ENCODE measurements around the gene GJA9. TPM values are rescaled to one million over a fixed set of nuclear protein-coding genes. Genes with fewer than 3 reads are reported as not detected.

Gene GJA9
- total RNA-seq, 2 experiments from 2014 or later, result not detected

DNA sequence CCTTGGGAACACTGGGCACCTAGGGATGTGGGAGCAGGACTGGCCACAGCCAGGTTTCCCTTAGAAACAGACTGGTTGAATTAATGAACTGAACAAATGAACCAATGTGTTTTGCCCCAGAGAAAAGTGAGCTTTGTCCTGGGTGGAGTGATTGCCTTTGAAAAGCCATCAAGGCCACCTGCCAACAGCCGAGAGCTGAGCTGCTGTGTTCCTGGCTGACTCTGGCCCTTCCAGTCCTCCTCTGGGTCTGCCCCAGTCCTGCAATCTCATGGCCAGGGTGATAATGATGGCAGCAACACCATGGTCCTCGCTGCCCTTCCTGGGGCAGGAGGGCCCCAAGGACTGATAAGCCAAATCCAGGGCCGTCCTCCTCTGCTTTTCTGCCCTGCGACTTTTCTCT, 18.2 kb upstream of the GJA9 start:
- CTCF ChIA-PET, result no interaction called here
- H3K4me3 Mint-ChIP-seq, result no peak overlapping the region
- H3K9me3 Mint-ChIP-seq, result no peaks in the 10 kb centered on the region
- DNase-seq, result no peak
- H3K4me1 Mint-ChIP-seq (ENCODE audit: low read depth), result no peaks in the 10 kb centered on the region
- no peaks in the 10 kb centered on the region for H3K36me3 Mint-ChIP-seq (ENCODE audit: low read depth)
- H3K27ac Mint-ChIP-seq, result no peak overlapping the region
- no peaks in the 10 kb centered on the region for H3K27me3 Mint-ChIP-seq (ENCODE audit: low read depth)
- intact Hi-C loops (cut with micrococcal nuclease), result no loop called here

DNA sequence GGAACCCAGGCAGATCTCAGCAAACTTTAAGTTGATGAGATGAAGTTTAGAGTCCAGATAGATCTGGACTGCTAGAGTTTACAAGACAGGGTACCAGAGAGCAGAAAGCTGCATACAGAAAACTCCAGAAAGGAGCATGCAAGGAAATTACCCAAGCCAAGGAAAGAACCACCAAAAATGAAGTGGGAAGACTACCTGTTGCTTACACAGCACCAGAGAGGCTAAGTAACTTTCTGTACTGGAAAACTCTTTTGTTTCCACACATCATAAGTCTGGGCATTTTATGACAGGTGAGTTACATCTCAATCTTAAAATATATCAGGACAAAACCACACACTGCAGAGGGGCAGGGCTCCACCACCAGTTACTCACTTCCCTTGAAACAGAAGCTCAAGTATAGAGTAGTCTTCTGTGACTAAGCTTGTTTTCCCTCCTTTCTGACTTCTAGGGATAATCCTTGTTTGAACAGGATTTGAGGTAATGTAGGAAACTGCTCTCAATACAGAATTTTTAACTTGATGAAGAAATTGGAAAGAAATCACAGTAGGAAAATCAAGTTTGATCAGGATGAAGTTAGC, 17.4 kb upstream of the GJA9 start:
- Mint-ChIP-seq H3K4me3 (no peak overlapping the region), H3K36me3 (ENCODE audit: low read depth) (no peaks in the 10 kb centered on the region), H3K27ac (no peak overlapping the region), H3K9me3 (no peaks in the 10 kb centered on the region), H3K4me1 (ENCODE audit: low read depth) (no peaks in the 10 kb centered on the region), H3K27me3 (ENCODE audit: low read depth) (no peaks in the 10 kb centered on the region)
- no peak for DNase-seq
- CTCF ChIA-PET, result no interaction called here
- intact Hi-C loops (cut with micrococcal nuclease), result no loop called here

DNA sequence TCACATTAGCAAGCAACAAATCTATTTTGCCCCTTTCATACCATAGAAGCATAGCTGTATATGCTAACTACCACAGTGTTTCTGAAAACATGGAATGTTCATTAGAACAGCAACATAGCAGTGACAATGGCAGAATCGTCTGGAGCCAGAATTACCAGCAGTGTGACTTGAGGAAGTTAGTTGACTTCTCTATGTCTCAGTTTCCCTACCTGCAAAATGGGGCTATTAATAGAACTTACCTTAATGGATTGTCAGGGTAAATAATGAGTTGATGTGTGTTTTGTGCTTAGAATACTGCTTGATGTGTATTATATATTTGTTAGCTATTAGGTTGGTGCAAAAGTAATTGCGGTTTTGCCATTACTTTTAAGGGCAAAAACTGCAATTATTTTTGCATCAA, 14.8 kb upstream of the GJA9 start:
- no peak overlapping the region for H3K4me3 Mint-ChIP-seq
- H3K27me3 Mint-ChIP-seq (ENCODE audit: low read depth), result no peaks in the 10 kb centered on the region
- DNase-seq, result no peak
- intact Hi-C loops (cut with micrococcal nuclease), result no loop called here
- no peaks in the 10 kb centered on the region for H3K9me3 Mint-ChIP-seq
- CTCF ChIA-PET, result no interaction called here
- no peak overlapping the region for H3K27ac Mint-ChIP-seq
- no peaks in the 10 kb centered on the region for H3K36me3 Mint-ChIP-seq (ENCODE audit: low read depth)
- H3K4me1 Mint-ChIP-seq (ENCODE audit: low read depth), result no peaks in the 10 kb centered on the region

- Mint-ChIP-seq H3K4me3 (no peak overlapping the region), H3K4me1 (ENCODE audit: low read depth) (no peaks in the 10 kb centered on the region), H3K9me3 (no peaks in the 10 kb centered on the region), H3K27me3 (ENCODE audit: low read depth) (no peaks in the 10 kb centered on the region), H3K27ac (no peak overlapping the region), H3K36me3 (ENCODE audit: low read depth) (no peaks in the 10 kb centered on the region)
- intact Hi-C loops (cut with micrococcal nuclease), result no loop called here
- CTCF ChIA-PET, result no interaction called here
- DNase-seq, result no peak
Measured at GRCh38 chr1:38892976-38893375, 11.6 kb upstream of the GJA9 start.

DNA sequence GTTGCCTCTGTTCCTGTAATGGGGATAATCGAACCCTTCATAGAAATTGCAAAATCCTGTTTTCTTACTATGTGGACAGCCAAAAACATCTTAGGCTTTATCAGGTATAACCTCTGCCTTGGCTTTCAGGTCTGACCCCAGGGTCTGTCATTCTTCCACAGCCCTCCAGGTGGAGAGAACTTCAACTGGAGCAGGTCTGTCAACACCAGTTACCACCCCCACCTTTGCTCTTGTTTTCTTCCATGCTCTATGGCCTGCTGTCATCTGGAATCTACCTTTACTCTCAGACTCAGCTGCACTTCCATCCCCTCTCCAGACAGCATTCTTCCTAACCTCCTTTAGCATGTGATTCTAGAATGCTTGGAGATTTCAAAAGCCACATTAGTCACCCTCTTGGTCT, 10.4 kb upstream of the GJA9 start:
- H3K9me3 Mint-ChIP-seq, result no peaks in the 10 kb centered on the region
- intact Hi-C loops (cut with micrococcal nuclease), result no loop called here
- CTCF ChIA-PET, result no interaction called here
- no peaks in the 10 kb centered on the region for H3K4me1 Mint-ChIP-seq (ENCODE audit: low read depth)
- no peak overlapping the region for H3K27ac Mint-ChIP-seq
- no peaks in the 10 kb centered on the region for H3K27me3 Mint-ChIP-seq (ENCODE audit: low read depth)
- no peaks in the 10 kb centered on the region for H3K36me3 Mint-ChIP-seq (ENCODE audit: low read depth)
- no peak overlapping the region for H3K4me3 Mint-ChIP-seq
- DNase-seq, result no peak

DNA sequence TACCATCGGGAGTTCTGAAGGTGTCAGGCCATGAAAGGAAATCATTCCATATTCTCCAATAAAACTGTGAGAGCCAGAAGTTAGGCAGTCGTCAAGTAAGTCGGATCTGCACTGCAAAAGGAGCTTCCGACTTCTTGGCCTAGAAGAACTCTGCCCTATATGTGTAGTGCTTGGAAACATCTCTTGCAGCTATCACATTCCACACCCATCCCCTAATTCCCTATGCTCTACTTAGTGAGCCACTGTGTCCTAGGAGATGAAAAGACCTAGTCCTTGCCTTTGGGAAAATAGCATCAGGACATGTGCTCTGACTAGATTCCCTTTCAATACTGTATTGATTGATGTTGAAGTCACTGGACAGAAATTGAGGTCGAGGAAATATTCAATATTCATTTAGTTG, 8.2 kb upstream of the GJA9 start:
- intact Hi-C loops (cut with micrococcal nuclease), result no loop called here
- no peaks in the 10 kb centered on the region for H3K4me1 Mint-ChIP-seq (ENCODE audit: low read depth)
- no peak for DNase-seq
- H3K36me3 Mint-ChIP-seq (ENCODE audit: low read depth), result no peaks in the 10 kb centered on the region
- no peaks in the 10 kb centered on the region for H3K27me3 Mint-ChIP-seq (ENCODE audit: low read depth)
- no peak overlapping the region for H3K27ac Mint-ChIP-seq
- CTCF ChIA-PET, result no interaction called here
- no peak overlapping the region for H3K4me3 Mint-ChIP-seq
- H3K9me3 Mint-ChIP-seq, result no peaks in the 10 kb centered on the region

GRCh38 chr1:38888423-38889333, 7.3 kb upstream of the GJA9 start:
- H3K9me3 Mint-ChIP-seq, result no peaks in the 10 kb centered on the region
- no peaks in the 10 kb centered on the region for H3K36me3 Mint-ChIP-seq (ENCODE audit: low read depth)
- no peak overlapping the region for H3K4me3 Mint-ChIP-seq
- H3K27ac Mint-ChIP-seq, result no peak overlapping the region
- H3K4me1 Mint-ChIP-seq (ENCODE audit: low read depth), result no peaks in the 10 kb centered on the region
- no peak for DNase-seq
- no peaks in the 10 kb centered on the region for H3K27me3 Mint-ChIP-seq (ENCODE audit: low read depth)
- CTCF ChIA-PET, result no interaction called here
- intact Hi-C loops (cut with micrococcal nuclease), result no loop called here

- CTCF ChIA-PET, result interaction anchor here (0.8 kb wide), 1 partner anchor 45 kb away, joined by 4 read pairs; no protein-coding TSS in a partner anchor
- Mint-ChIP-seq H3K4me3 (no peak overlapping the region), H3K36me3 (ENCODE audit: low read depth) (no peaks in the 10 kb centered on the region), H3K27ac (no peak overlapping the region), H3K9me3 (no peaks in the 10 kb centered on the region), H3K27me3 (ENCODE audit: low read depth) (no peaks in the 10 kb centered on the region), H3K4me1 (ENCODE audit: low read depth) (no peaks in the 10 kb centered on the region)
- no peak for DNase-seq
- intact Hi-C loops (cut with micrococcal nuclease), result no loop called here
Measured at GRCh38 chr1:38885092-38885491, 3.7 kb upstream of the GJA9 start.

GRCh38 chr1:38875811-38876210, 5.6 kb downstream of the GJA9 start:
- Mint-ChIP-seq H3K27me3 (ENCODE audit: low read depth) (no peaks in the 10 kb centered on the region), H3K4me3 (no peak overlapping the region), H3K27ac (no peak overlapping the region), H3K4me1 (ENCODE audit: low read depth) (peaks cover 19% of the 10 kb centered on the region), H3K9me3 (no peaks in the 10 kb centered on the region), H3K36me3 (ENCODE audit: low read depth) (no peaks in the 10 kb centered on the region)
- DNase-seq, result no peak
- intact Hi-C loops (cut with micrococcal nuclease), result no loop called here
- CTCF ChIA-PET, result no interaction called here

GRCh38 chr1:38873027-38873969, 8.1 kb downstream of the GJA9 start, which contains the start of gene MYCBP:
Gene MYCBP (minus strand): TSS chr1:38873348. CDS start chr1:38873305, 43 bp downstream.
- no peaks in the 10 kb centered on the region for H3K27me3 Mint-ChIP-seq (ENCODE audit: low read depth)
- H3K9me3 Mint-ChIP-seq, result no peaks in the 10 kb centered on the region
- peak within 1 kb of the TSS; percentile 57 for H3K27ac Mint-ChIP-seq
- intact Hi-C loops (cut with micrococcal nuclease), result loop anchor here (1.0 to 2.0 kb wide), 3 partner anchors 14 to 154 kb away; partner anchors contain the start of genes AKIRIN1, NDUFS5 and RRAGC
- peak; percentile 97 for DNase-seq
- no peaks in the 10 kb centered on the region for H3K36me3 Mint-ChIP-seq (ENCODE audit: low read depth)
- CTCF ChIA-PET, result interaction anchor here (2.8 kb wide), 1 partner anchor 219 kb away, joined by 11 read pairs; no protein-coding TSS in a partner anchor
- H3K4me3 Mint-ChIP-seq, result peak within 1 kb of the TSS; percentile 86
- H3K4me1 Mint-ChIP-seq (ENCODE audit: low read depth), result peaks cover 19% of the 10 kb centered on the region

DNA sequence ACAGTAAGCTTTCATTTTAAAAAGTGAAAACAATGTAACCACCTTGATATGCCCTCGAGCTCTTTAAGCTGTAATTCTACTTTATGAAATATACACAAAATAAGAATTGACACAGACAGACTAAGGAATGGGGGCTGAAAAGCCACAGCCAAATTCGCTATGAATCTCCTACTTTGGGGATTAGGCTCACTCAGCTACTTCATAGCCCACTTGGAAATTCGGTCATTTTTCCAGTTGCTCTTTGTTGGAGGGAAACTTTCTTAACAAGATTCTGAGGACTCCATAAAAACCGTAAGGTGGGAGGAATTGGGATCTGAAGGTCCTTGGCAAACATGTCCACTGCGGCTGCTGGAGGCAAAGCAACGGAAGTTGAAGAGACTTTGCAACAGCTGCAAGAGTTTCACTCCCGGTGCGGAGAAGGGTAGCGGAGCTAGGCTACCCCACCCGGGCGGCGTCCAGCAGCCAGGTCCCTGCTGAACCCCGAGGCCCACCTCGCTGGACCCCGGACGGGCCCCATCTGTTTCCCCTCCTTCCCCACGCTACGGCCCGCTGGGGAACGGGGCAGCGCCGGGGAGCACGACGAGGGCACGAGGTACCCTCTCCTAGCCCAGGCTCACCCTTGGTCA, 8.9 kb downstream of the GJA9 start:
- H3K27ac Mint-ChIP-seq, result peak overlapping the region; percentile 57
- peak overlapping the region; percentile 86 for H3K4me3 Mint-ChIP-seq
- CTCF ChIA-PET, result interaction anchor here (2.8 kb wide), 1 partner anchor 219 kb away, joined by 11 read pairs; no protein-coding TSS in a partner anchor
- intact Hi-C loops (cut with micrococcal nuclease), result loop anchor here (1.0 to 2.0 kb wide), 3 partner anchors 13 to 154 kb away; partner anchors contain the start of genes AKIRIN1, NDUFS5 and RRAGC
- H3K4me1 Mint-ChIP-seq (ENCODE audit: low read depth), result peaks cover 22% of the 10 kb centered on the region
- H3K36me3 Mint-ChIP-seq (ENCODE audit: low read depth), result peaks cover 1% of the 10 kb centered on the region
- peak; percentile 50 for DNase-seq
- no peaks in the 10 kb centered on the region for H3K9me3 Mint-ChIP-seq
- no peaks in the 10 kb centered on the region for H3K27me3 Mint-ChIP-seq (ENCODE audit: low read depth)

GRCh38 chr1:38870996-38871395, 10.4 kb downstream of the GJA9 start:
- Mint-ChIP-seq H3K27me3 (ENCODE audit: low read depth) (no peaks in the 10 kb centered on the region), H3K4me1 (ENCODE audit: low read depth) (peaks cover 25% of the 10 kb centered on the region), H3K27ac (no peak overlapping the region), H3K4me3 (no peak overlapping the region), H3K36me3 (ENCODE audit: low read depth) (peaks cover 4% of the 10 kb centered on the region), H3K9me3 (no peaks in the 10 kb centered on the region)
- DNase-seq, result no peak
- CTCF ChIA-PET, result no interaction called here
- intact Hi-C loops (cut with micrococcal nuclease), result no loop called here

All from activated naive CD4-positive, alpha-beta T cell treated with anti-CD3 and anti-CD28 coated beads for 36 hours (primary cell).